Left lung (tissue), 10 donors: ENCODE results near the gene VWF. TPM values are rescaled to one million over a fixed set of nuclear protein-coding genes. Genes with fewer than 3 reads are reported as not detected.

Source experiments
- ATAC-seq: fragments of 200-7000 bp; cut with Tn5 transposase; one replicate; pipeline ENCODE4 v1.9.1; 2020; ENCODE audit warnings: moderate library complexity
- DNase-seq, 4 donors: peaks; one replicate each; pipeline ENCODE4 v3.0.0-alpha.2; 2013 to 2020
- H3K27ac ChIP-seq, 2 donors: fragments of 200-600 bp; sonication (generic) in 1 of 2; one replicate each; pipeline versions ENCODE4 v1.5.0 to v1.8.0; 2020 to 2021
- H3K27me3 ChIP-seq, 2 donors: fragments of 200-600 bp; sonication (generic) in 1 of 2; one replicate each; pipeline versions ENCODE4 v1.5.0 to v1.8.0; 2020 to 2021
- H3K36me3 ChIP-seq, 2 donors: fragments of 200-600 bp; sonication (generic) in 1 of 2; one replicate each; pipeline versions ENCODE4 v1.5.0 to v1.8.0; 2020 to 2021
- H3K4me1 ChIP-seq, 2 donors: fragments of 200-600 bp; one replicate each; pipeline ENCODE4 v1.8.0; 2021
- H3K4me3 ChIP-seq, 2 donors: fragments of 200-600 bp; sonication (generic) in 1 of 2; one replicate each; pipeline versions ENCODE4 v1.5.0 to v1.8.0; 2020 to 2021; ENCODE audit warnings: mild to moderate bottlenecking in 1 of 2
- H3K9me3 ChIP-seq, 2 donors: fragments of 200-600 bp; sonication (generic) in 1 of 2; one replicate each; pipeline versions ENCODE4 v1.5.0 to v1.8.0; 2020 to 2021
- CTCF ChIP-seq, 2 donors: fragments of 200-600 bp; sonication (generic) in 1 of 2; IDR thresholded peaks; one replicate each; pipeline versions ENCODE4 v1.5.0 to v1.8.0; 2021; ENCODE audit warnings: antibody characterized with exemption in 2 of 2
- intact Hi-C, 2 donors: fragments of 100-400 bp; cut with DNase I; formaldehyde crosslinking; loops; one replicate each; pipeline versions ENCODE4 v1.11.2 to v1.14.2; 2022
- polyA plus RNA-seq, 6 donors: library from polyadenylated mRNA; unstranded; fragments of 120-200 nt; gene quantifications; one replicate each; pipeline ENCODE4 v1.2.1, GENCODE V29; 2013; ENCODE audit not compliant: insufficient read length in 6 of 6
- total RNA-seq, 2 donors: library from RNA; stranded (reverse); fragmentation: NEBNext Ultra II Directional; extraction: Animal tissue kit (Norgen Biotek cat#: 25700); gene quantifications; one replicate each; pipeline ENCODE4 v1.2.1, GENCODE V29; 2021
- donor health status: DM: no; HTN: yes; CAD: no.
- donor health status: DM: no; HTN: no; CAD: no.

The VWF gene
- total and polyA plus RNA-seq, 8 donors: 123 to 401 (median 147) TPM

- no peak overlapping the region for H3K4me3 ChIP-seq
- H3K36me3 ChIP-seq: peaks cover 0 to 22% of the 10 kb centered on the region in 2 donors
- H3K27me3 ChIP-seq: peaks cover 5 to 6% of the 10 kb centered on the region in 2 donors
- intact Hi-C loops: loop anchor here in 1 of 2 donors (5.0 kb wide), 1 partner anchor 35 kb away; no protein-coding TSS in a partner anchor
- H3K27ac ChIP-seq: no peak overlapping the region
- no peak for TF ChIP-seq CTCF (IDR thresholded peaks at IDR 0.05)
- DNase-seq (no peak), ATAC-seq (no peak)
- no peaks in the 10 kb centered on the region for H3K9me3 ChIP-seq
- no peaks in the 10 kb centered on the region for H3K4me1 ChIP-seq
These were observed 127.2 kb downstream of the VWF start for GRCh38 chr12:5997260-5997659.

GRCh38 chr12:5996459-5996858, 128.0 kb downstream of the VWF start:
- peaks cover 5 to 6% of the 10 kb centered on the region in 2 donors for H3K27me3 ChIP-seq
- intact Hi-C loops: loop anchor here in 1 of 2 donors (5.0 kb wide), 1 partner anchor 36 kb away; no protein-coding TSS in a partner anchor
- DNase-seq: no peak
- no peaks in the 10 kb centered on the region for H3K4me1 ChIP-seq
- H3K4me3 ChIP-seq: no peak overlapping the region
- TF ChIP-seq CTCF (IDR thresholded peaks at IDR 0.05): no peak
- H3K36me3 ChIP-seq: peaks cover 0 to 29% of the 10 kb centered on the region in 2 donors
- ATAC-seq: no peak
- H3K27ac ChIP-seq: no peak overlapping the region
- no peaks in the 10 kb centered on the region for H3K9me3 ChIP-seq

GRCh38 chr12:5989621-5990020, 134.8 kb downstream of the VWF start:
- no peak overlapping the region for H3K4me3 ChIP-seq
- H3K36me3 ChIP-seq: peaks cover 0 to 30% of the 10 kb centered on the region in 2 donors
- no peak overlapping the region for H3K27ac ChIP-seq
- DNase-seq: no peak
- H3K27me3 ChIP-seq: no peaks in the 10 kb centered on the region
- no peaks in the 10 kb centered on the region for H3K4me1 ChIP-seq
- ATAC-seq: no peak
- no peaks in the 10 kb centered on the region for H3K9me3 ChIP-seq
- TF ChIP-seq CTCF (IDR thresholded peaks at IDR 0.05): no peak
- intact Hi-C loops: loop anchor here in 1 of 2 donors (10.0 kb wide), 1 partner anchor 295 kb away; no protein-coding TSS in a partner anchor

- Histone ChIP-seq H3K4me1 (no peaks in the 10 kb centered on the region), H3K9me3 (no peaks in the 10 kb centered on the region), H3K36me3 (peaks cover 0 to 28% of the 10 kb centered on the region in 2 donors), H3K27me3 (no peaks in the 10 kb centered on the region), H3K4me3 (no peak overlapping the region), H3K27ac (no peak overlapping the region)
- peak; percentile 93 to 94 for TF ChIP-seq CTCF (IDR thresholded peaks at IDR 0.05)
- peak; percentile 64 to 96 (median 78) for DNase-seq
- intact Hi-C loops: loop anchor here in 1 of 2 donors (10.0 kb wide), 1 partner anchor 296 kb away; no protein-coding TSS in a partner anchor
- ATAC-seq: peak; percentile 99
These were observed 135.8 kb downstream of the VWF start for GRCh38 chr12:5988659-5989116.

- Histone ChIP-seq H3K36me3 (peaks cover 0 to 22% of the 10 kb centered on the region in 2 donors), H3K4me3 (no peak overlapping the region), H3K27ac (no peak overlapping the region), H3K27me3 (no peaks in the 10 kb centered on the region), H3K9me3 (no peaks in the 10 kb centered on the region), H3K4me1 (no peaks in the 10 kb centered on the region)
- intact Hi-C loops: loop anchor here in 1 of 2 donors (10.0 kb wide), 1 partner anchor 297 kb away; no protein-coding TSS in a partner anchor
- TF ChIP-seq CTCF (IDR thresholded peaks at IDR 0.05): no peak
- no peak for DNase-seq
- no peak for ATAC-seq
These were observed 136.4 kb downstream of the VWF start for GRCh38 chr12:5988088-5988487.
